GM23248 (cell line): ENCODE measurements around the gene GRPEL1.

Source experiments
- EZH2 ChIP-seq: fragments of 200-600 bp; sonication (generic); IDR thresholded peaks from 2 replicates; pipeline ENCODE4 v1.6.1; 2018; ENCODE audit warnings: antibody characterized with exemption, mild to moderate bottlenecking; ENCODE audit not compliant: insufficient read depth, poor library complexity, severe bottlenecking
- EZH2phosphoT487 ChIP-seq: fragments of 200-600 bp; sonication (generic); IDR thresholded peaks from 2 replicates; pipeline ENCODE4 v1.6.1; 2018; ENCODE audit warnings: antibody characterized with exemption, moderate library complexity, mild to moderate bottlenecking, low read depth; ENCODE audit not compliant: insufficient read depth

DNA sequence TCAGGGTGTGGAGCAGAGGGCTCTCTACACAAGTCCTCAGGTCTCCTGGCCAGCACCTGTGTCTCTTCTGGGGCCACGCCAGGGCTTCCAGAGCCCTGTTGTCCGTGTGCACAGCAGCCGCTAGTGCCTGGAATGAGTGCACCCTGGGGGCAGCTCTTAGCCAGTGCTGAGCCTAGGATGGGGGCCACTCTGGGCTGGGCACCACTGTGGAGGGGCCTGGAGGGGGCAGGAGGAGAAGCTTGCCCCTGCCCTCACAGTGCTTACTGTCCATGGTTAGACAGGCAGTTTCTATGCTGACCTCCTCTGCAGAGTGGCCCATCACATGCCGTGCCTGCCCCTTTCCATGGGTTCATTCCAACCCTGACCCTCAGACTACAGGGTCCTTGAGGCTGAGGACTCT is 42.7 kb upstream of the GRPEL1 start:
- TF ChIP-seq EZH2, result no peak
- no peak for TF ChIP-seq EZH2phosphoT487
